HG03280 (cell line): ENCODE measurements around the gene SFT2D2.

Experiments
- ATAC-seq: cut with Tn5 transposase; IDR thresholded peaks from one replicate; pipeline ENCODE4 v1.9.1; 2021; ENCODE audit warnings: mild to moderate bottlenecking, moderate library complexity; ENCODE audit not compliant: unreplicated experiment

Gene SFT2D2

DNA sequence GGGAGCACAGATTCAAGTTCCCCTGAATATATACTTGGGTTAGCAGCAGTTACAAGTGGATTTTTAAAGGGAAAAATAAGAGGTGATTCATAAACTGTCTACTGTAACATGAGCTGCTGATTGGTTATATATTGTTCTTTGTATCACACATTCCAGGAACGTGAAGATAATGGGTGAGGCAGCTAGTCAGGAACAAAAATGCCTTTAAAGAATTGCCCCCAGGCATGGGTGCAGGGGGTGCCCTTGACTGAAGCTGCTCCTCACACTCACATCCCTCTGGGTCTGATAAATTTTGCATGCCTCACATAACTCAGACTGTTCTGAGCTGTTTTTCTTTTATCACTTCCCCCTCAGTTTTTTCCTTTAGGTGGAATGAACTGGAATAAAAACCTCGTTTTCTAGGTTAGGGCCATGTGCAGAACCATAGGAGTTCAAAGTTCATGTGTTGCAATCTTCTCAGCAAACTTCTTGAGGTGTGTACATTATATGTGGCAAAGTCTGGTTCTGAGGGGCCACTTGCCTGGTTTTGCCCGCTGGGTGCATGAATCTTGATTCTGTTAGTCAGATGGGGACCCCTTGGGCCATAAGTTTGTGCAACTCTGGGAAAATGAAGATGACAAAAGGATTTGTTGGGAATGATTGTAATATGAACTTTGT is 76.0 kb downstream of the SFT2D2 start:
- no peak for ATAC-seq
